Daoy (cell line): Measurements from ENCODE around the gene LMOD1. TPM values are rescaled to one million over a fixed set of nuclear protein-coding genes. Genes with fewer than 3 reads are reported as not detected.
"Not testable (repeated sequence)": the region's sequence is repeated elsewhere in the genome, so short reads cannot be mapped to it uniquely, and the experiment has no call there.

Experiments used
- DNase-seq: peaks from one replicate; pipeline ENCODE4 v3.0.0-alpha.2; 2015; ENCODE audit warnings: low read depth
- total RNA-seq: library from RNA; depleted of rRNA; stranded (reverse); fragments of >200 nt; shearing (Covaris generic); gene quantifications from 2 replicates; pipeline ENCODE4 v1.2.3, GENCODE V29; 2014; rRNA removed

LMOD1 gene
- not detected in 2 replicates for total RNA-seq

- DNase-seq, result peak; percentile 78
Measured at GRCh38 chr1:201946224-201946908, at the start of gene LMOD1. LMOD1 (minus strand) TSS chr1:201946548; CDS start chr1:201946340, 208 bp downstream.

- no peak for DNase-seq
Measured at GRCh38 chr1:201990427-201990826, 44.1 kb upstream of the LMOD1 start.

- DNase-seq, result no peak
Measured at GRCh38 chr1:201989354-201990128, 43.2 kb upstream of the LMOD1 start.

- no peak for DNase-seq
Measured at GRCh38 chr1:201988601-201989000, 42.3 kb upstream of the LMOD1 start.

GRCh38 chr1:201985355-201985754 lies 39.0 kb upstream of the LMOD1 start:
- no peak for DNase-seq

GRCh38 chr1:201984446-201984845 lies 38.1 kb upstream of the LMOD1 start:
- no peak for DNase-seq

- DNase-seq, result no peak
Measured at GRCh38 chr1:201983380-201983805, 37.0 kb upstream of the LMOD1 start.

- DNase-seq, result peak; percentile 86
Measured at GRCh38 chr1:201982623-201983379, 36.5 kb upstream of the LMOD1 start, which contains the start of gene RNPEP. RNPEP (plus strand) TSS chr1:201982648; CDS start chr1:201982667, 19 bp downstream.

- peak; percentile 78 for DNase-seq
Measured at GRCh38 chr1:201982082-201982622, 35.8 kb upstream of the LMOD1 start.

- peak; percentile 59 for DNase-seq
Measured at GRCh38 chr1:201970334-201971159, 24.2 kb upstream of the LMOD1 start.

- DNase-seq, result no peak
Measured at GRCh38 chr1:201968202-201968925, 22.0 kb upstream of the LMOD1 start.

GRCh38 chr1:201966171-201966570 lies 19.8 kb upstream of the LMOD1 start:
- no peak for DNase-seq

- no peak for DNase-seq
Measured at GRCh38 chr1:201964261-201964660, 17.9 kb upstream of the LMOD1 start.

- not testable (repeated sequence) for DNase-seq
Measured at GRCh38 chr1:201962382-201962781, 16.0 kb upstream of the LMOD1 start.

- DNase-seq, result no peak
Measured at GRCh38 chr1:201958348-201958747, 12.0 kb upstream of the LMOD1 start.

GRCh38 chr1:201955729-201956143 lies 9.4 kb upstream of the LMOD1 start:
- no peak for DNase-seq

GRCh38 chr1:201955009-201955728 lies 8.8 kb upstream of the LMOD1 start, which contains the start of gene TIMM17A:
TIMM17A (plus strand) TSS chr1:201955503; CDS start chr1:201955527, 24 bp downstream.
- DNase-seq, result peak; percentile 99

GRCh38 chr1:201954263-201955008 lies 8.1 kb upstream of the LMOD1 start:
- no peak for DNase-seq

GRCh38 chr1:201949491-201949890 lies 3.1 kb upstream of the LMOD1 start:
- DNase-seq, result no peak
